ENCODE data around the gene PXT1.

DNA sequence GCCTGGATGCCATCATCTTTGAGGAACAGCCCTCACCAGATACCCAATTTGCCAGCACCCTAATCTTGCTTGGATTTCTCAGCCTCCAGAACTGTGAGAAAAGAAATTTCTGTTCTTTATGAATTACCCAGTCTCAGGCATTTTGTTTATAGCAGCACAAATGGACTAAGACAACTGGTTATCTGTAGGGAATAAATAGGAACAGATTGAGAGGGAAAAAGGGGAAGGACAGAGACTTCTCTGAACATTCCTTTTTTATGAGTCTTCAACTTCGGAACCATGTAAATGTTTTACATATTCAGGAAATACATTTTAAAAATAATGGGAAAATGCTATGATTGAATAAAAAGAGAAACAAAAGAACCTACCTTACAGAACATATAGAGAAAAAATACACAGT lies 21.0 kb upstream of the PXT1 start:
- TF ChIP-seq, protein P1, sequence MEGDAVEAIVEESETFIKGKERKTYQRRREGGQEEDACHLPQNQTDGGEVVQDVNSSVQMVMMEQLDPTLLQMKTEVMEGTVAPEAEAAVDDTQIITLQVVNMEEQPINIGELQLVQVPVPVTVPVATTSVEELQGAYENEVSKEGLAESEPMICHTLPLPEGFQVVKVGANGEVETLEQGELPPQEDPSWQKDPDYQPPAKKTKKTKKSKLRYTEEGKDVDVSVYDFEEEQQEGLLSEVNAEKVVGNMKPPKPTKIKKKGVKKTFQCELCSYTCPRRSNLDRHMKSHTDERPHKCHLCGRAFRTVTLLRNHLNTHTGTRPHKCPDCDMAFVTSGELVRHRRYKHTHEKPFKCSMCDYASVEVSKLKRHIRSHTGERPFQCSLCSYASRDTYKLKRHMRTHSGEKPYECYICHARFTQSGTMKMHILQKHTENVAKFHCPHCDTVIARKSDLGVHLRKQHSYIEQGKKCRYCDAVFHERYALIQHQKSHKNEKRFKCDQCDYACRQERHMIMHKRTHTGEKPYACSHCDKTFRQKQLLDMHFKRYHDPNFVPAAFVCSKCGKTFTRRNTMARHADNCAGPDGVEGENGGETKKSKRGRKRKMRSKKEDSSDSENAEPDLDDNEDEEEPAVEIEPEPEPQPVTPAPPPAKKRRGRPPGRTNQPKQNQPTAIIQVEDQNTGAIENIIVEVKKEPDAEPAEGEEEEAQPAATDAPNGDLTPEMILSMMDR (IDR thresholded peaks at IDR 0.05): no peak
- TF ChIP-seq POLR2A (IDR thresholded peaks at IDR 0.05): no peak

Measured in lower leg skin (tissue), 3 donors.